IMR-90 (cell line): ENCODE data around the gene HIVEP3. TPM values are rescaled to one million over a fixed set of nuclear protein-coding genes. Genes with fewer than 3 reads are reported as not detected.
A peak's percentile ranks its signal among the peaks of the same experiment; 100 is the strongest.

ENCODE experiments used
- ATAC-seq: fragments of 200-7000 bp; cut with Tn5 transposase; 2 replicates; pipeline ENCODE4 v1.9.1; 2020; ENCODE audit warnings: low read depth, mild to moderate bottlenecking, moderate library complexity
- BruUV-seq: library from RNA; stranded (reverse); fragments of 400-500 nt; replicated peaks from 2 replicates; lab custom pipeline; 2021; lab: Mats Ljungman, UMichigan
- CTCF ChIA-PET: fragments of 300-600 bp; formaldehyde crosslinking; extraction: SDS; loops from one replicate; lab custom pipeline; 2021; ENCODE audit warnings: antibody characterized with exemption; lab: Yijun Ruan, JAX
- POLR2A ChIA-PET: fragments of 300-600 bp; sonication (Branson Sonifier 250); formaldehyde crosslinking; loops from one replicate; lab custom pipeline; 2022; ENCODE audit warnings: antibody characterized with exemption; ENCODE audit not compliant: unreplicated experiment; lab: Charles Lee
- DNase-seq: peaks from one replicate; pipeline ENCODE4 v3.0.0; 2013
- H2AFZ ChIP-seq: replicated peaks from 2 replicates; pipeline ENCODE3; 2013; ENCODE audit warnings: low read length, mild to moderate bottlenecking; ENCODE audit not compliant: poor library complexity
- H2AK5ac ChIP-seq: 2 replicates; pipeline ENCODE4 v1.6.1; 2013; ENCODE audit warnings: low read depth, low read length, inconsistent platforms
- H2AK9ac ChIP-seq: replicated peaks from 2 replicates; pipeline ENCODE3; 2013; ENCODE audit warnings: mild to moderate bottlenecking, low read depth, low read length, moderate library complexity; ENCODE audit not compliant: poor library complexity
- H2BK120ac ChIP-seq: 2 replicates; pipeline ENCODE4 v1.6.1; 2013; ENCODE audit warnings: low read depth, low read length, inconsistent platforms
- H2BK15ac ChIP-seq: 3 replicates; pipeline ENCODE4 v1.6.1; 2013; ENCODE audit warnings: low read depth, low read length, inconsistent platforms
- H2BK20ac ChIP-seq: 2 replicates; pipeline ENCODE4 v1.6.1; 2013; ENCODE audit warnings: low read depth, mild to moderate bottlenecking, inconsistent platforms, low read length, moderate library complexity
- H2BK5ac ChIP-seq: 2 replicates; pipeline ENCODE4 v1.6.1; 2013; ENCODE audit warnings: mild to moderate bottlenecking, low read depth, low read length, inconsistent platforms; ENCODE audit not compliant: poor library complexity, severe bottlenecking
- H3K14ac ChIP-seq: replicated peaks from 2 replicates; pipeline ENCODE4 v1.6.1; 2013; ENCODE audit warnings: low read depth, low read length, inconsistent platforms
- H3K18ac ChIP-seq: 2 replicates; pipeline ENCODE4 v1.6.1; 2013; ENCODE audit warnings: low read depth, low read length, control low read depth
- H3K23ac ChIP-seq: 2 replicates; pipeline ENCODE4 v1.6.1; 2013; ENCODE audit warnings: low read depth, low read length, inconsistent platforms
- H3K27ac ChIP-seq: 2 replicates; pipeline ENCODE4 v1.5.1; 2013; ENCODE audit warnings: mild to moderate bottlenecking, control low read depth, low read length; ENCODE audit not compliant: insufficient read depth
- H3K27me3 ChIP-seq: 2 replicates; pipeline ENCODE4 v1.6.1; 2013; ENCODE audit warnings: low read length; ENCODE audit not compliant: control insufficient read depth, insufficient read depth
- H3K36me3 ChIP-seq: 2 replicates; pipeline ENCODE4 v1.6.1; 2013; ENCODE audit warnings: low read length, mixed read lengths; ENCODE audit not compliant: control insufficient read depth, insufficient read depth
- H3K4ac ChIP-seq: 2 replicates; pipeline ENCODE4 v1.6.1; 2013; ENCODE audit warnings: low read depth, low read length, inconsistent platforms
- H3K4me1 ChIP-seq: 2 replicates; pipeline ENCODE4 v1.6.1; 2013; ENCODE audit warnings: low read length, mixed read lengths; ENCODE audit not compliant: control insufficient read depth, insufficient read depth
- H3K4me2 ChIP-seq: 2 replicates; pipeline ENCODE4 v1.6.1; 2013; ENCODE audit warnings: low read depth, mild to moderate bottlenecking, control low read depth, low read length, moderate library complexity
- H3K4me3 ChIP-seq: 2 replicates; pipeline ENCODE4 v1.5.1; 2013; ENCODE audit warnings: low read depth, mild to moderate bottlenecking, control low read depth, low read length, moderate library complexity; ENCODE audit not compliant: insufficient read depth
- H3K56ac ChIP-seq: 2 replicates; pipeline ENCODE4 v1.6.1; 2013; ENCODE audit warnings: low read length, inconsistent platforms; ENCODE audit not compliant: insufficient read depth; ENCODE audit errors: extremely low read depth
- H3K79me1 ChIP-seq, 2 experiments: 2 replicates each; pipeline ENCODE4 v1.6.1; 2013; ENCODE audit warnings: low read length in 2 of 2, inconsistent platforms in 1 of 2, low read depth in 1 of 2
- H3K9ac ChIP-seq: 2 replicates; pipeline ENCODE4 v1.6.1; 2013; ENCODE audit warnings: low read depth, low read length, control low read depth
- H3K9me1 ChIP-seq: 2 replicates; pipeline ENCODE4 v1.6.1; 2013; ENCODE audit warnings: low read length, inconsistent platforms; ENCODE audit not compliant: insufficient read depth
- H3K9me3 ChIP-seq: 2 replicates; pipeline ENCODE4 v1.6.1; 2013; ENCODE audit warnings: low read length; ENCODE audit not compliant: control insufficient read depth, insufficient read depth
- H4K20me1 ChIP-seq: 2 replicates; pipeline ENCODE4 v1.6.1; 2013; ENCODE audit warnings: low read length, inconsistent platforms; ENCODE audit not compliant: insufficient read depth
- H4K5ac ChIP-seq: 2 replicates; pipeline ENCODE4 v1.6.1; 2013; ENCODE audit warnings: mild to moderate bottlenecking, low read depth, low read length, control low read depth
- H4K8ac ChIP-seq, 2 experiments: 2 replicates each; pipeline ENCODE4 v1.6.1; 2013; ENCODE audit warnings: low read depth in 2 of 2, low read length in 2 of 2, control low read depth in 1 of 2, inconsistent platforms in 1 of 2
- H4K91ac ChIP-seq: 2 replicates; pipeline ENCODE4 v1.6.1; 2013; ENCODE audit warnings: low read depth, low read length, inconsistent platforms; ENCODE audit not compliant: insufficient read depth
- FOS ChIP-seq: fragments of 150-350 bp; IDR thresholded peaks from 2 replicates; pipeline ENCODE4 v1.6.1; 2016; ENCODE audit warnings: low read depth, low read length
- RAD21 ChIP-seq: IDR thresholded peaks from 2 replicates; pipeline ENCODE4 v1.6.1; 2012; ENCODE audit warnings: low read length, improper control_type of control experiment
- WGBS, 2 experiments: methylation state at CpG; one replicate each; pipeline versions ENCODE4 v1.1.5 to v1.1.7; 2013; ENCODE audit warnings: missing lambda C conversion rate in 2 of 2; ENCODE audit not compliant: insufficient read length in 1 of 2; ENCODE audit errors: extremely low coverage in 2 of 2; 5-methylcytosine and 5-hydroxymethylcytosine counted together
- dilution Hi-C: fragments of 300-500 bp; cut with HindIII; formaldehyde crosslinking; loops from one replicate; pipeline ENCODE4 v1.14.3; 2018; ENCODE audit warnings: low sequenced_read_pairs; ENCODE audit not compliant: unreplicated experiment
- in situ Hi-C: fragments of 300-500 bp; cut with MboI; formaldehyde crosslinking; loops from 3 replicates; pipeline ENCODE4 v1.14.3; 2019; ENCODE audit warnings: low sequenced_read_pairs, inconsistent platforms, mixed read lengths
- intact Hi-C: fragments of 100-400 bp; cut with micrococcal nuclease; formaldehyde crosslinking; loops from 2 replicates; pipeline ENCODE4 v1.10.0; 2022
- polyA plus RNA-seq, 3 experiments: library from polyadenylated mRNA; depleted of rRNA; stranded (reverse); fragments of >200 nt; gene quantifications; 2 replicates each; pipeline ENCODE4 v1.2.3, GENCODE V29; 2012; ENCODE audit warnings: low replicate concordance in 1 of 3
- total RNA-seq: library from RNA; depleted of rRNA; stranded (reverse); fragments of >200 nt; gene quantifications from 2 replicates; pipeline ENCODE4 v1.2.3, GENCODE V29; 2012

Gene HIVEP3
- total and polyA plus RNA-seq, 2 of the 4 experiments (the other 2 are of a cell fraction): 1.4 to 4.0 TPM

GRCh38 chr1:41762251-41762650 lies 156.5 kb downstream of the HIVEP3 start:
- H3K27ac ChIP-seq: no peak overlapping the region
- H3K14ac ChIP-seq: no peak overlapping the region
- H4K91ac ChIP-seq: no peak overlapping the region
- ChIA-PET CTCF (no interaction called here), POLR2A (no interaction called here)
- H3K4me1 ChIP-seq: no peaks in the 10 kb centered on the region
- H3K56ac ChIP-seq: no peak overlapping the region
- no peak overlapping the region for H4K5ac ChIP-seq
- no peak overlapping the region for H2BK15ac ChIP-seq
- no peak overlapping the region for H2AK9ac ChIP-seq
- H2AK5ac ChIP-seq: no peak overlapping the region
- peaks cover 6% of the 10 kb centered on the region; the same call in 1 of the 2 replicates for H3K27me3 ChIP-seq
- BruUV-seq: no TSS peak
- H4K8ac ChIP-seq: no peak overlapping the region
- 0 out of 2 replicates have a peak, but pooled peaks have one; percentile 3 for TF ChIP-seq RAD21
- no peak for TF ChIP-seq FOS
- no peak overlapping the region for H2BK120ac ChIP-seq
- H3K9me3 ChIP-seq: no peaks in the 10 kb centered on the region
- intact Hi-C loops: no loop called here
- no peaks in the 10 kb centered on the region for H3K36me3 ChIP-seq
- no peak overlapping the region for H2BK5ac ChIP-seq
- H2BK20ac ChIP-seq: no peak overlapping the region
- no peak overlapping the region for H3K4me3 ChIP-seq
- dilution Hi-C loops: no loop called here
- DNase-seq: no peak
- H3K4ac ChIP-seq: no peak overlapping the region
- no peak overlapping the region for H3K4me2 ChIP-seq
- no peak overlapping the region for H3K23ac ChIP-seq
- no peaks in the 10 kb centered on the region for H3K79me1 ChIP-seq
- 67% methylated on average over 3 of the region's 4 CpGs; no CpG with 5 or more reads in 1 of the 2 experiments for WGBS, 2 experiments
- no peak overlapping the region for H2AFZ ChIP-seq
- in situ Hi-C loops: no loop called here
- H3K9ac ChIP-seq: no peak overlapping the region
- H3K9me1 ChIP-seq: 0 out of 2 replicates have a peak, but pooled peaks cover 5% of the 10 kb centered on the region
- no peaks in the 10 kb centered on the region for H4K20me1 ChIP-seq
- ATAC-seq: no peak
- H3K18ac ChIP-seq: no peak overlapping the region
